KMS-11 (cell line): ENCODE measurements around the gene SSTR3.

Experiments used
- H2AFZ ChIP-seq: fragments of 200-600 bp; sonication (generic); 2 replicates; pipeline ENCODE4 v1.6.1; 2016; ENCODE audit warnings: antibody characterized with exemption, mixed run types, low read depth
- H3K27ac ChIP-seq: fragments of 200-600 bp; sonication (generic); 2 replicates; pipeline ENCODE4 v1.6.1; 2016; ENCODE audit warnings: mild to moderate bottlenecking, mixed run types
- H3K27me3 ChIP-seq: fragments of 200-600 bp; sonication (generic); 2 replicates; pipeline ENCODE4 v1.6.1; 2017; ENCODE audit warnings: mild to moderate bottlenecking, low read depth, mixed run types, moderate library complexity; ENCODE audit not compliant: insufficient read depth
- H3K36me3 ChIP-seq: fragments of 200-600 bp; sonication (generic); 2 replicates; pipeline ENCODE4 v1.6.1; 2017; ENCODE audit warnings: mild to moderate bottlenecking, mixed run types; ENCODE audit not compliant: insufficient read depth
- H3K4me1 ChIP-seq: fragments of 200-600 bp; sonication (generic); 2 replicates; pipeline ENCODE4 v1.6.1; 2016; ENCODE audit warnings: mild to moderate bottlenecking, low read depth, mixed run types; ENCODE audit not compliant: poor library complexity, severe bottlenecking
- H3K4me2 ChIP-seq: fragments of 200-600 bp; sonication (generic); 2 replicates; pipeline ENCODE4 v1.7.0; 2016; ENCODE audit warnings: mild to moderate bottlenecking, mixed run types
- H3K4me3 ChIP-seq: fragments of 200-600 bp; sonication (generic); IDR thresholded peaks from 2 replicates; pipeline ENCODE4 v1.6.1; 2017; ENCODE audit warnings: low read depth, low read length, mixed read lengths; ENCODE audit not compliant: insufficient read depth
- H3K79me2 ChIP-seq: fragments of 200-600 bp; sonication (generic); 2 replicates; pipeline ENCODE4 v1.6.1; 2016; ENCODE audit warnings: low read depth, mixed run types; ENCODE audit not compliant: insufficient read depth
- H3K9ac ChIP-seq: fragments of 200-600 bp; sonication (generic); 2 replicates; pipeline ENCODE4 v1.6.1; 2016; ENCODE audit warnings: mild to moderate bottlenecking, mixed run types
- H4K20me1 ChIP-seq: fragments of 200-600 bp; sonication (generic); 2 replicates; pipeline ENCODE4 v1.6.1; 2016; ENCODE audit warnings: mild to moderate bottlenecking, mixed run types; ENCODE audit not compliant: insufficient read depth
- CTCF ChIP-seq: fragments of 200-600 bp; sonication (generic); conservative IDR thresholded peaks from 2 replicates; pipeline ENCODE4 v1.6.1; 2017; ENCODE audit warnings: low read depth, mild to moderate bottlenecking, antibody characterized with exemption, low read length, moderate library complexity, mixed read lengths

The SSTR3 gene

GRCh38 chr22:37166675-37167066 lies 45.6 kb downstream of the SSTR3 start:
- Histone ChIP-seq H3K36me3 (no peaks in the 10 kb centered on the region), H3K79me2 (no peaks in the 10 kb centered on the region), H3K4me3 (no peak overlapping the region), H3K9ac (no peak overlapping the region), H2AFZ (peak overlapping the region; percentile 49), H3K4me2 (0 out of 2 replicates have a peak overlapping the region, but pooled peaks have one; percentile 63), H4K20me1 (no peaks in the 10 kb centered on the region), H3K27me3 (no peaks in the 10 kb centered on the region), H3K27ac (no peak overlapping the region), H3K4me1 (peaks cover 63% of the 10 kb centered on the region)
- TF ChIP-seq CTCF, result peak; percentile 78; the same call in 1 of the 2 replicates

GRCh38 chr22:37165940-37166674 lies 46.2 kb downstream of the SSTR3 start:
- TF ChIP-seq CTCF, result no peak; the same call in none of the 2 replicates
- Histone ChIP-seq H3K27me3 (no peaks in the 10 kb centered on the region), H3K4me3 (no peak overlapping the region), H3K9ac (no peak overlapping the region), H3K79me2 (no peaks in the 10 kb centered on the region), H3K36me3 (no peaks in the 10 kb centered on the region), H3K4me1 (peaks cover 69% of the 10 kb centered on the region), H3K27ac (no peak overlapping the region), H2AFZ (peak overlapping the region; percentile 49; the same call in 1 of the 2 replicates), H4K20me1 (no peaks in the 10 kb centered on the region), H3K4me2 (0 out of 2 replicates have a peak overlapping the region, but pooled peaks have one; percentile 63)

GRCh38 chr22:37165066-37165465 lies 47.2 kb downstream of the SSTR3 start:
- Histone ChIP-seq H3K9ac (no peak overlapping the region), H4K20me1 (no peaks in the 10 kb centered on the region), H3K4me3 (no peak overlapping the region), H2AFZ (no peak overlapping the region; the same call in 1 of the 2 replicates), H3K4me1 (peaks cover 73% of the 10 kb centered on the region), H3K4me2 (peak overlapping the region; percentile 83), H3K27me3 (no peaks in the 10 kb centered on the region), H3K36me3 (no peaks in the 10 kb centered on the region), H3K79me2 (no peaks in the 10 kb centered on the region), H3K27ac (peak overlapping the region; percentile 93)
- no peak for TF ChIP-seq CTCF

- no peaks in the 10 kb centered on the region for H3K36me3 ChIP-seq
- no peak for TF ChIP-seq CTCF
- peak overlapping the region; percentile 93 for H3K27ac ChIP-seq
- H4K20me1 ChIP-seq, result no peaks in the 10 kb centered on the region
- peak overlapping the region; percentile 40; the same call in 1 of the 2 replicates for H3K9ac ChIP-seq
- H3K79me2 ChIP-seq, result no peaks in the 10 kb centered on the region
- H3K4me1 ChIP-seq, result peaks cover 73% of the 10 kb centered on the region
- H2AFZ ChIP-seq, result peak overlapping the region; percentile 44; the same call in 1 of the 2 replicates
- H3K4me2 ChIP-seq, result peak overlapping the region; percentile 83
- no peaks in the 10 kb centered on the region for H3K27me3 ChIP-seq
- no peak overlapping the region for H3K4me3 ChIP-seq
Observed at GRCh38 chr22:37164505-37164887, 47.8 kb downstream of the SSTR3 start.
